ENCODE results near the gene SSC4D.

SSC4D gene

DNA sequence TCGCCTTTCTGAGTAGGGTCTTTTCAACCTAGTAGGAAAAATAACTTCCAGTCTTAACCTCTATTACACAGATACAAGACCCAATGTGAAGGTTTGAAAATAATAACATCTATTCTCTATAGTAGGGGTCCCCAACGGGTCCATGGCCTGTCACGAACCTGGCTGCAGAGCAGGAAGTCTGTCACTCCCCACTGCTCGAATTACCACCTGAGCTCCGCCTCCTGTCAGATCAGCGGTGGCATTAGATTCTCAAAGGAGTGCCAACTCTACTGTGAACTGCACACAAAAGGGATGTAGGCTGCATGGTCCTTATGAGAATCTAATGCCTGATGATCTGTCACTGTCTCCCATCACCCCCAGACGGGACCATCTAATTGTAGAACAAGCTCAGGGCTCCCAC, 58.1 kb downstream of the SSC4D start:
- H3K36me3 ChIP-seq (replicated peaks; ENCODE audit: low read depth, low read length) = peaks cover 77% of the 10 kb centered on the region
- H4K20me1 ChIP-seq (ENCODE audit: insufficient read depth, low read length) = peaks cover 98% of the 10 kb centered on the region
- no peak overlapping the region for H3K4me2 ChIP-seq (ENCODE audit: low read length)
- no peak overlapping the region for H3K9ac ChIP-seq (ENCODE audit: low read length)
- TF ChIP-seq, protein P1, sequence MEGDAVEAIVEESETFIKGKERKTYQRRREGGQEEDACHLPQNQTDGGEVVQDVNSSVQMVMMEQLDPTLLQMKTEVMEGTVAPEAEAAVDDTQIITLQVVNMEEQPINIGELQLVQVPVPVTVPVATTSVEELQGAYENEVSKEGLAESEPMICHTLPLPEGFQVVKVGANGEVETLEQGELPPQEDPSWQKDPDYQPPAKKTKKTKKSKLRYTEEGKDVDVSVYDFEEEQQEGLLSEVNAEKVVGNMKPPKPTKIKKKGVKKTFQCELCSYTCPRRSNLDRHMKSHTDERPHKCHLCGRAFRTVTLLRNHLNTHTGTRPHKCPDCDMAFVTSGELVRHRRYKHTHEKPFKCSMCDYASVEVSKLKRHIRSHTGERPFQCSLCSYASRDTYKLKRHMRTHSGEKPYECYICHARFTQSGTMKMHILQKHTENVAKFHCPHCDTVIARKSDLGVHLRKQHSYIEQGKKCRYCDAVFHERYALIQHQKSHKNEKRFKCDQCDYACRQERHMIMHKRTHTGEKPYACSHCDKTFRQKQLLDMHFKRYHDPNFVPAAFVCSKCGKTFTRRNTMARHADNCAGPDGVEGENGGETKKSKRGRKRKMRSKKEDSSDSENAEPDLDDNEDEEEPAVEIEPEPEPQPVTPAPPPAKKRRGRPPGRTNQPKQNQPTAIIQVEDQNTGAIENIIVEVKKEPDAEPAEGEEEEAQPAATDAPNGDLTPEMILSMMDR (IDR thresholded peaks at IDR 0.05; ENCODE audit: low read depth, low read length) = no peak
- no peak for TF ChIP-seq EZH2phosphoT487 (IDR thresholded peaks at IDR 0.05; ENCODE audit: low read depth)
- peaks cover 40% of the 10 kb centered on the region for H3K4me1 ChIP-seq (ENCODE audit: low read length)
- H3K27me3 ChIP-seq (ENCODE audit: low read depth, low read length) = no peaks in the 10 kb centered on the region
- no peak overlapping the region for H2AFZ ChIP-seq (ENCODE audit: low read depth, low read length)
- 0 out of 2 replicates have a peak, but pooled peaks cover 4% of the 10 kb centered on the region for H3K9me3 ChIP-seq (ENCODE audit: insufficient read depth, low read length)
- peaks cover 100% of the 10 kb centered on the region for H3K79me2 ChIP-seq (ENCODE audit: low read length)
- no peak overlapping the region for H3K4me3 ChIP-seq (ENCODE audit: low read length)
- H3K27ac ChIP-seq (ENCODE audit: low read length) = no peak overlapping the region; the same call in 1 of the 2 replicates

DNA sequence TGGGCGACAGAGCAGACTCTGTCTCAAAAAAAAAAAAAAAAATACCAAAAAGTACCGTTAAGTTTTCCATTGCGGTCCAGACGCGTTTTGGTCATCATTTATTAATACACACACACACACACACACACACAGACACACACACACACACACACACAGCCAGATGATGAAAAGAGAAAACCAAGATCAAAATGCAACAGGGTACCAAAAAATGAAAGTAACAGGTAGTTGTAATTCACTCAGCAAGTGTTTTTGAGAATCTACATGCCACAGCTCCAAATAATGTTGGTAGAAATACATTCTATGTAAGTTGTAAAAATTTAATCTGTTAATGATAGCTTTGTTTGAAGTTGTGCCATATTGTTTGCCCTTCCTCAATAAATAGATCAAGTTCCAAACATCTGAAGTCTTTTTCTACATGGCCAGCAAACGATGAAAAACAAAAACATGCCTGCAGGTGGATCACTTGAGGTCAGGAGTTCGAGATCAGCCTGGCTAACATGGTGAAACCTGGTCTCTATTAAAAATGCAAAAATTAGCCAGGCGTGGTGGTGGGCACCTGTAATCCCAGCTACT, 60.1 kb downstream of the SSC4D start:
- Histone ChIP-seq H3K9me3 (ENCODE audit: insufficient read depth, low read length) (no peaks in the 10 kb centered on the region), H3K79me2 (ENCODE audit: low read length) (peaks cover 100% of the 10 kb centered on the region), H4K20me1 (ENCODE audit: insufficient read depth, low read length) (peaks cover 94% of the 10 kb centered on the region), H3K27me3 (ENCODE audit: low read depth, low read length) (no peaks in the 10 kb centered on the region), H3K27ac (ENCODE audit: low read length) (no peak overlapping the region), H3K4me1 (ENCODE audit: low read length) (peaks cover 23% of the 10 kb centered on the region), H2AFZ (ENCODE audit: low read depth, low read length) (no peak overlapping the region), H3K36me3 (replicated peaks; ENCODE audit: low read depth, low read length) (peaks cover 72% of the 10 kb centered on the region), H3K4me2 (ENCODE audit: low read length) (no peak overlapping the region), H3K9ac (ENCODE audit: low read length) (no peak overlapping the region), H3K4me3 (ENCODE audit: low read length) (no peak overlapping the region)
- TF ChIP-seq EZH2phosphoT487 (IDR thresholded peaks at IDR 0.05; ENCODE audit: low read depth) = no peak
- TF ChIP-seq, protein P1 (IDR thresholded peaks at IDR 0.05; ENCODE audit: low read depth, low read length) = no peak

DNA sequence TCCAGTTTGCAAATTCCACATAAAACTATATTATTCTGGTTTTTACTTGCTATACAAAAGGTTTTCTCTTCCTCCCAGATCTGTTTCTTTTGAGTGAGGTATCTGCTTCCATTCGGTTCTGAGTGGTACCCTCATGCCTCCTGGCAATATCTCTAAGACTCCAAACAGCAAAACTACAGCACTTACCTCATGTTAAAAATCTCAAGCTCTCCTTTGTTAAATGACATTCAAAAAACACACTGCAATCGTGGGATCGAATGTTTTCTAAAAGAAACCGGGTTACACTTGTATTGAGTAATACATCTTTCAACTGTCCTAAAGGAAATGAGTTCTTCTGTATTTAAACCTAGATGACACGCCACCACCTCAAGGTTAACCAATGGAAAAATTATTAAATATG, 61.8 kb downstream of the SSC4D start:
- TF ChIP-seq, protein P1 (IDR thresholded peaks at IDR 0.05; ENCODE audit: low read depth, low read length) = no peak
- no peak for TF ChIP-seq EZH2phosphoT487 (IDR thresholded peaks at IDR 0.05; ENCODE audit: low read depth)
- Histone ChIP-seq H3K9ac (ENCODE audit: low read length) (no peak overlapping the region), H3K79me2 (ENCODE audit: low read length) (peaks cover 100% of the 10 kb centered on the region), H3K27me3 (ENCODE audit: low read depth, low read length) (no peaks in the 10 kb centered on the region), H3K4me3 (ENCODE audit: low read length) (no peak overlapping the region), H4K20me1 (ENCODE audit: insufficient read depth, low read length) (peaks cover 94% of the 10 kb centered on the region), H2AFZ (ENCODE audit: low read depth, low read length) (no peak overlapping the region), H3K36me3 (replicated peaks; ENCODE audit: low read depth, low read length) (peaks cover 76% of the 10 kb centered on the region), H3K9me3 (ENCODE audit: insufficient read depth, low read length) (no peaks in the 10 kb centered on the region), H3K27ac (ENCODE audit: low read length) (no peak overlapping the region), H3K4me1 (ENCODE audit: low read length) (peaks cover 12% of the 10 kb centered on the region), H3K4me2 (ENCODE audit: low read length) (no peak overlapping the region)

DNA sequence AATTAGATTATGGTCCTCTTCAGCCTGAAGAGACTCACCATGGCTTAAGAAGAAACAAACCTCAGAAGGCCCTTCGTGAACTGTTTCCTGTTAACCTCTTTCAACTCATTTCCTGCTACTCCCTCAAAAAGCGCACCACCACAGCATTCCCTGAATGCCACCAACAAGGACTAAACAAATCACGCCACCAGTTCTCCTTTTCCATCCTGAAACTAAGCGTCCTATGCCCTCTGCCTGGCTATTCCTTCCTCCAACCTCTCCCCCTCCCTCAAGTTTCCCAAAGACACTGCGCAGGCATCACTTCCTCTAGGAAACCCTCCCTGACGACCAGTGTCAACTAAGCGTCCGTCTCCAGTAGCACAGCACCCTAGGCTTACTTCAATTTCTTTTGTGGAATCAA, 62.7 kb downstream of the SSC4D start:
- Histone ChIP-seq H3K36me3 (replicated peaks; ENCODE audit: low read depth, low read length) (peaks cover 79% of the 10 kb centered on the region), H3K4me1 (ENCODE audit: low read length) (peaks cover 2% of the 10 kb centered on the region), H2AFZ (ENCODE audit: low read depth, low read length) (no peak overlapping the region), H3K27me3 (ENCODE audit: low read depth, low read length) (no peaks in the 10 kb centered on the region), H3K4me3 (ENCODE audit: low read length) (no peak overlapping the region), H4K20me1 (ENCODE audit: insufficient read depth, low read length) (peaks cover 94% of the 10 kb centered on the region), H3K9ac (ENCODE audit: low read length) (no peak overlapping the region), H3K9me3 (ENCODE audit: insufficient read depth, low read length) (no peaks in the 10 kb centered on the region), H3K4me2 (ENCODE audit: low read length) (no peak overlapping the region), H3K27ac (ENCODE audit: low read length) (no peak overlapping the region), H3K79me2 (ENCODE audit: low read length) (peaks cover 100% of the 10 kb centered on the region)
- TF ChIP-seq, protein P1 (IDR thresholded peaks at IDR 0.05; ENCODE audit: low read depth, low read length) = no peak
- no peak for TF ChIP-seq EZH2phosphoT487 (IDR thresholded peaks at IDR 0.05; ENCODE audit: low read depth)
